ENCODE data around the gene RNF40.

GRCh38 chr16:30753596-30753995 lies 8.5 kb upstream of the RNF40 start:
- TF ChIP-seq REST (IDR thresholded peaks at IDR 0.05; ENCODE audit: insufficient read depth in 1 of 2, low read depth in 2 of 2, low read length in 2 of 2) (no peak), TAF1 (IDR thresholded peaks at IDR 0.05; ENCODE audit: borderline replicate concordance, insufficient read depth, low read length) (no peak), SIN3A (IDR thresholded peaks at IDR 0.05; ENCODE audit: borderline replicate concordance, insufficient read depth, low read length) (no peak)
